Hematopoietic multipotent progenitor cell treated with erythropoietin and hydrocortisone succinate and interleukin-3 and kit ligand, for 6 days (in vitro differentiated cells): ENCODE data around the gene NOTO.

ENCODE experiments used
- DNase-seq: peaks from one replicate; pipeline ENCODE4 v3.0.0-alpha.2; 2015

The NOTO gene

GRCh38 chr2:73203055-73203681, 794 bp downstream of the NOTO start:
- peak; percentile 13 for DNase-seq

- no peak for DNase-seq
Measured at GRCh38 chr2:73205611-73206010, 3.2 kb downstream of the NOTO start.

- no peak for DNase-seq
Measured at GRCh38 chr2:73208258-73208657, 5.9 kb downstream of the NOTO start.

- DNase-seq: no peak
Measured at GRCh38 chr2:73210019-73210418, 7.6 kb downstream of the NOTO start.

- DNase-seq: no peak
Measured at GRCh38 chr2:73210696-73211095, 8.3 kb downstream of the NOTO start.

- no peak for DNase-seq
Measured at GRCh38 chr2:73212098-73212447, 9.7 kb downstream of the NOTO start.

GRCh38 chr2:73212448-73213176, 10.2 kb downstream of the NOTO start:
- DNase-seq: peak; percentile 87

- peak; percentile 95 for DNase-seq
Measured at GRCh38 chr2:73214120-73215035, 12.0 kb downstream of the NOTO start, which contains the start of gene SMYD5. SMYD5 (plus strand) TSS chr2:73214245; CDS start chr2:73214267, 22 bp downstream.

GRCh38 chr2:73215254-73215653, 12.9 kb downstream of the NOTO start:
- no peak for DNase-seq

- DNase-seq: no peak
Measured at GRCh38 chr2:73217160-73217559, 14.8 kb downstream of the NOTO start.

GRCh38 chr2:73217826-73218225, 15.5 kb downstream of the NOTO start:
- no peak for DNase-seq

GRCh38 chr2:73218298-73218697, 15.9 kb downstream of the NOTO start:
- DNase-seq: no peak

GRCh38 chr2:73223821-73224220, 21.4 kb downstream of the NOTO start:
- DNase-seq: no peak

GRCh38 chr2:73225513-73226360, 23.4 kb downstream of the NOTO start:
- no peak for DNase-seq

GRCh38 chr2:73227086-73227485, 24.7 kb downstream of the NOTO start:
- DNase-seq: no peak

GRCh38 chr2:73228631-73229030, 26.3 kb downstream of the NOTO start:
- no peak for DNase-seq

GRCh38 chr2:73232403-73233153, 30.2 kb downstream of the NOTO start:
- DNase-seq: peak; percentile 60

- peak; percentile 100 for DNase-seq
Measured at GRCh38 chr2:73233154-73233931, 31.0 kb downstream of the NOTO start, which contains the start of gene PRADC1. PRADC1 (minus strand) TSS chr2:73233239; CDS start chr2:73233160, 79 bp downstream.

- DNase-seq: peak; percentile 97
Measured at GRCh38 chr2:73233932-73234832, 31.8 kb downstream of the NOTO start, which contains the start of gene CCT7. CCT7 (plus strand) TSS chr2:73234308; CDS start chr2:73234379, 71 bp downstream.
